HG02759 (cell line): ENCODE results near the gene GPRC5D.

ENCODE experiments used
- ATAC-seq: cut with Tn5 transposase; IDR thresholded peaks from one replicate; pipeline ENCODE4 v1.9.1; 2021; ENCODE audit warnings: mild to moderate bottlenecking, moderate library complexity; ENCODE audit not compliant: unreplicated experiment

The GPRC5D gene

GRCh38 chr12:12938541-12938940 lies 13.4 kb downstream of the GPRC5D start:
- ATAC-seq: no peak

DNA sequence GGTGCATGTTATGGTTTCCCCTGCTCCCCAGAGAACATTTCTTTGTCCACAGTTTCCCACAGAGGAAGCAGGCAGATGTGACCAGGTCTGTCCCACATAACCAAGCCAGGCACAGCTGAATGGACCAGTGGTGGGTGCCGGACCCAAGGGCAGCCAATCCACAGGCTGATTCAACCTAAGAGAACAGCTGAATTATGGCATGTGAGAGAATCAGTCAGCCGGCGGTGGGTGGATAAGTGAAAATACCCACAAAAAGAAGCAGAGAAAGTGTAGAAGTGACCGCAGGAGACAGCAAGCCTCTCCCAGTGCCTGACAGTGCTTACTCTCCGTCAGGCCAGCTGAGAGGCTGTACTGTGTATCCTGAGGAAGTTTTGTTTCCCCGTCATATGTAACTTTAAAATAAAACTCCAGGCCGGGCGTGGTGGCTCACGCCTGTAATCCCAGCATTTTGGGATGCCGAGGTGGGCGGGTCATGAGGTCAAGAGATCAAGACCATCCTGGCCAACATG lies 14.9 kb downstream of the GPRC5D start:
- no peak for ATAC-seq

DNA sequence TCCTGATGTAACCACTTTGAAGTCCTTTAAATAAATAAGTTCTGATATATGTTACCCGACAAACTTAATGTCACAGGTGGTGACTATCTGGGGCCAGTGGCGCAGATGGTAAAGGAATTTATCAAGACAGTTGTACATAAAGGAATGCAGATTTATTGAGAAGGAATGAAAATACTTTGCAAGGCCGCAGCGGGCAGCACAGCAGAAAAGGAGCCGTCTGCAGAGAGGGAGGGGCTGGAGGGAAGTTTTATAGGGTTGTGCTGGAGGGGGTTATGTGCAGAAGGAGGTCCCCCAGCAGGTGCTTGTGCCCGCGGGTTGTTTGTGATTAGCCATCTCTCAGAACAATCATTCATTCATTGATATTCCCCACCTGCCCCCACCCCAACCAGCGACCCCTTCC lies 17.4 kb downstream of the GPRC5D start:
- no peak for ATAC-seq

DNA sequence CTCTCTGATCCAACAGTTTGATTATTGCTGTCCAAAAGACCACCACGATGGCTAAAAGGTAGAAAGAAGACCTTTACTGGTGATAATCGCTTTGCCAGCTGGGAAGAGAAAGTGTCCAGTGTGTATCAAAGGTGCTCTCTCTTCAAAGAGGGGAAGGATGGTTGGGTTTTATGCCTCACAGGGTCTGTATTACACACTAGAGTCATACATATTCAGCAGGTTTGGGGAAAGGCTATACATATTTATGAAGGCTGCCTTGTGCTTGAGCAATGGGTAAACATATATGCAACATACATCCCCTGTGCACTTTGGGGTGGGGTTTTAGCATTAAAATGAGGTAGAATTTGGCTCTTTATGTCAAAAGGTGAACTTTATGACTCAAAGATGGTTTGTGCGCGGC lies 18.2 kb downstream of the GPRC5D start:
- ATAC-seq: no peak

GRCh38 chr12:12930633-12931219 lies 21.2 kb downstream of the GPRC5D start:
- no peak for ATAC-seq

GRCh38 chr12:12929696-12930095 lies 22.3 kb downstream of the GPRC5D start:
- no peak for ATAC-seq

DNA sequence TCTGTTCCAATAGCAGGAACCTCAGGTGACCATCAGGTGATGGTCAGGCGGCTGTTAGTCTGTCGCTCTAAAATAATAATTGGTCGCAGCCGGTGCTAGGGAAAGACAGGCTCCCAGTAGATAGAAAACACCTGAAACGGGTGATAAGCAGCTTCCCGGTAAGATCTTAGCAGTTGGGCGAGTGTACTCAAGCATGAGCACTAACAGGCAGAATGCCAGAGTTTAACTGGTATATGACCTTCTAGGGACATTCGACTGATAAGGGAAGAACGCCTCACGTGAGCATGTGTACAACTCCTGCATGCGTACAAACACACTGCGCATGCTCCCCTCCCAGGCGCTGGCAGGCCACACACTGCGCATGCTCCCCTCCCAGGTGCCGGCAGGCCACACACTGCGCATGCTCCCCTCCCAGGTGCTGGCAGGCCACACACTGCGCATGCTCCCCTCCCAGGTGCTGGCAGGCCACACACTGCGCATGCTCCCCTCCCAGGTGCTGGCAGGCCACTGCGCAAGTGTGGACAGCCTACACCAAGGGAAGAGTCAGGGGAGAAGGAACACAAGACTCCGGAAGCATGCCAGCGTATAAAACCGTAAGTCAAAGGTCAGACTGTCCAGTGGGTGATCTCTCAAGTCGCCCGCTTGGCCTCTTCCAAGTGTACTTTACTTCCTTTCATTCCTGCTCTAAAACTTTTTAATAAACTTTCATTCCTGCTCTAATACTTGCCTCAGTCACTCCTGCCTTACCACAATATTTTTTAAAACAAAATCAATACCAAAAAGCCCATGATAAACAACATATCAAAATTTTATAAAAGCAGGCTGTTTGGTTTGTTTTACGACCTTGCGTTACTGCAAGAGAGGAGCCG lies 24.5 kb downstream of the GPRC5D start:
- no peak for ATAC-seq

GRCh38 chr12:12926571-12927071 lies 25.3 kb downstream of the GPRC5D start:
- no peak for ATAC-seq

- no peak for ATAC-seq
Measured at GRCh38 chr12:12925388-12925787, 26.6 kb downstream of the GPRC5D start.

GRCh38 chr12:12924169-12924568 lies 27.8 kb downstream of the GPRC5D start:
- no peak for ATAC-seq

GRCh38 chr12:12922978-12923377 lies 29.0 kb downstream of the GPRC5D start:
- no peak for ATAC-seq

GRCh38 chr12:12922191-12922616 lies 29.8 kb downstream of the GPRC5D start:
- no peak for ATAC-seq

DNA sequence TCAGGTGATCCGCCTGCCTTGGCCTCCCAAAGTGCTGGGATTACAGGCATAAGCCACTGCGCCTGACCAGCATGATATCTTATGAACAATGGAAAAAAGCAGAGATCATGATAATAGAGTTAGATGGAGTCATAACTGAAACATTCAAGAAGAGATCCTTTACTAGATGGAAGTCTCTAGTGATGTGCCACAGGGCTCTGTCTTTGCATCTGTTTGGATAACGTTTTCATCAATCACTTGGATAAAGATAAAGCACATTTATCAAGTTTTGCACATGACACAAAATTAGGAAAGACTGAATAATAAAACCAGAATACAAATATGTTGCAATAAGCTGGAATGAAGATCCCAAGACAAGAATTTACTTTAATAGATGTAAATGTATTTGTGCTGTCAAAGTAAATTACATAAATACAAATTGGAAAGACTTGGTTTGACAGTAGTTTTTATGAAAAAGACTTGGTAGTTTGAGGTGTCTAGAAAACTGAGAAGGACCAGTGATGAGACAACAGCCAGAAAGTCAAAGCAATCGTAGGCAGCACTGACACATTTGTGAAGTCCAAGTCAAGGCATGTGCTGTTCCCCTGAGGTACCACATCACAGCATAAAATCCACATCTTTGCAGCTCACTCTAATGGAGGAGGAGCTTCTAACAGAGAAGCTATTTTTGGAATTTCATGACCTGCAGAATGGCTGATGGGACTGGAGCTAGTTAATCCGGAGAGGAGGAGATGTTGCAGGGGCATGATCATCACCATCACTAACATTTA lies 32.1 kb downstream of the GPRC5D start:
- no peak for ATAC-seq

- ATAC-seq: no peak
Measured at GRCh38 chr12:12918781-12919389, 33.1 kb downstream of the GPRC5D start.

GRCh38 chr12:12917517-12917916 lies 34.5 kb downstream of the GPRC5D start:
- no peak for ATAC-seq

- ATAC-seq: peak; percentile 97
Measured at GRCh38 chr12:12916135-12916944, 35.6 kb downstream of the GPRC5D start.

DNA sequence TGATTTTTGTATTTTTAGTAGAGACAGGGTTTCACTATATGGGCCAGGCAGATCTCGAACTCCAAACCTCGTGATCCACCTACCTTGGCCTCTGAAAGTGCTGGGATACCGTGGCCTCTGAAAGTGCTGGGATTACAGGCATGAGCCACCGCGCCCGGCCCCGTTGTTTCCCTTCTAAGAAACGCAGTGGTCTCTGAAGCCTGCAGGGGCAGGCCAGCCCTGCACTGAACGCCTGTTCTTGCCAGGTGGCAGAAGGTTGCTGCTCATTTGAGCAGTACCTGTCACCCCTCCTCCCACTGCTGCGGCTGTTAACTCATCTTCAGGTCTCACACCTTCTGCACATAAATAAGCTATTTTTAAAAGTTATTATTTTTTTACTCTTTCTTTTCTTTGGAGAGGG lies 36.3 kb downstream of the GPRC5D start:
- ATAC-seq: no peak

DNA sequence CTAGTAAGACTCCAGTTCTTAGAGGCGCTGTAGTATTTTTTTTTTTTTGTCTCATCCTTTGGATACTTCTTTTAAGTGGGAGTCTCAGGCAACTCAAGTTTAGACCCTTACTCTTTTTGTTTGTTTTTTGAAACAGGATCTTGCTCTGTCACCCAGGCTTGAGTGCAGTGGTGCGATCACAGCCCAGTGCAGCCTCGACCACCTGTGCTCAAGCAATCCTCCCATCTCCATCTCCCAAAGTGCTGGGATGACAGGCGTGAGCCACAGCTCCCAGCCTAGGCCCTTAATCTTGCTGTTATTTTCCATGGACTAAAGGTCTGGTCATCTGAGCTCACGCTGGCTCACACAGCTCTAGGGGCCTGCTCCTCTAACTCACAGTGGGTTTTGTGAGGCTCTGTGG lies 39.3 kb downstream of the GPRC5D start:
- ATAC-seq: no peak

GRCh38 chr12:12909995-12910420 lies 42.0 kb downstream of the GPRC5D start:
- ATAC-seq: no peak
